Measurements from ENCODE around the gene DRAXIN.
A peak's percentile ranks its signal among the peaks of the same experiment; 100 is the strongest.

DRAXIN gene

GRCh38 chr1:11712285-11712684 lies 20.8 kb downstream of the DRAXIN start:
- no peak for DNase-seq

DNA sequence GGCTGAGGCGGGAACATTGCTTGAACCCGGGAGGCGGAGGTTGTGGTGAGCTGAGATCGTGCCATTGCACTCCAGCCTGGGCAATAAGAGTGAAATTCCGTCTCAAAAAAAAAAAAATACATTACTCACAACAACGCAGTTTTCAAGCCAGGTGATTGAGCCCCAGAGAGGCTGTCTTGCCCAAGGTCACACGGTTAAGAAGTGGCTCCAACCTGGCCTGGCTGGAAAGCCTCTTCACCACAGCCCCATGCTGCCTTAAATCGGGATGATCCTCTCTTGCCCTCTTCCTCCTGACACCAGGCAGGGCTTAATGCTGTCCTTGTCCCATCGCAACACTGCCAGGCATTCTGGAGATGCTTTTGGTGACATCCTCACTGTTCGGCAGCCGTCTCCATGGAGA lies 21.6 kb downstream of the DRAXIN start:
- DNase-seq, result no peak

- DNase-seq, result no peak
Measured at GRCh38 chr1:11714831-11715575, 23.5 kb downstream of the DRAXIN start.

DNA sequence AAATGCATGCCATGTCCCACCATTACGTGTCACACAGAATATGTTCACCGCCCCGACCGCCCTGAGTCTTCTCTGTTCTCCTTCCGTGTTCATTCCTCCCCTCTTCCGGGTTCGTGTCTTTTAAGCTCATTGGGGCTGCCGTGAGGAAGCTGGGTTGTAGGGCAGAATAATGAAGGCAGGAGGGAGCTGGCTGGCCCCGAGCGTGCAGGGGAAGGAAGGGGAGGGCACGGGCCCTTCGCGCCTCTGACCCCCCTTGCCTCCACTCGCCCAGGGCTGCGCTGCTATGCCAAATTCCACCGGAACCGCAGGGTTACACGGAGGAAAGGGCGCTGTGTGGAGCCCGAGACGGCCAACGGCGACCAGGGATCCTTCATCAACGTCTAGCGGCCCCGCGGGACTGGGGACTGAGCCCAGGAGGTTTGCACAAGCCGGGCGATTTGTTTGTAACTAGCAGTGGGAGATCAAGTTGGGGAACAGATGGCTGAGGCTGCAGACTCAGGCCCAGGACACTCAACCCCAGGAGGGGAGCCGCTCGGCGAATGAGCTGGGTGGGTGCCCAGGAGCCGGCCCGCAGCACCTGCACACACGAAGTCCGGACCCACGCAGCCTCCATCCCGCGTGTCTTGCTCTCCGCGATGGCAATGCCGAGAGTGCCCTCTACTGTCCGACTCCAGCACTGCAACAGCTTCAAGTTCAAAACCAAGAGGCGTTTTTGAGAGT lies 28.0 kb downstream of the DRAXIN start:
- peak; percentile 82 for DNase-seq

- DNase-seq, result no peak
Measured at GRCh38 chr1:11720033-11720376, 28.5 kb downstream of the DRAXIN start.

DNA sequence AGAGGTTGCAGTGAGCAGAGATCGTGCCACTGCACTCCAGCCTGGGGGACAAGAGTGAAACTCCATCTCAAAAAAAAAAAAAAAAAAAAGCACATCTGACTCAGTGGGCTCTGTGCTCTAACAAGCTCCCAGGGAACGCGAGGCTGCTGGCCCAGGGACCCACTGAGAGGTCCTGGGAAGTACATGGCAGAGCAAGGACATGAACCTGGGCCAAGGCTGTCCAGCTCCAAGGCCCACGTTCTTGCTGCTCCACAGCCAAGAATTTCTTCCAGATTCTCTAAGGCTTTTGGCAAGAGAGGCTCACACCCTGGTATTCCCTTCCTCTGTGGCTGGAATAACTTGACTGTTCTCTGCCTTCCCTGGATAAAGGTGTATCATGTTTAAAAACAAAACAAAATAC lies 29.0 kb downstream of the DRAXIN start:
- DNase-seq, result no peak

GRCh38 chr1:11721311-11721710 lies 29.8 kb downstream of the DRAXIN start:
- DNase-seq, result no peak

GRCh38 chr1:11722538-11722937 lies 31.0 kb downstream of the DRAXIN start:
- DNase-seq, result no peak

GRCh38 chr1:11725616-11726015 lies 34.1 kb downstream of the DRAXIN start:
- no peak for DNase-seq

- no peak for DNase-seq
Measured at GRCh38 chr1:11727119-11727518, 35.6 kb downstream of the DRAXIN start.

GRCh38 chr1:11728126-11728806 lies 36.8 kb downstream of the DRAXIN start:
- no peak for DNase-seq

DNA sequence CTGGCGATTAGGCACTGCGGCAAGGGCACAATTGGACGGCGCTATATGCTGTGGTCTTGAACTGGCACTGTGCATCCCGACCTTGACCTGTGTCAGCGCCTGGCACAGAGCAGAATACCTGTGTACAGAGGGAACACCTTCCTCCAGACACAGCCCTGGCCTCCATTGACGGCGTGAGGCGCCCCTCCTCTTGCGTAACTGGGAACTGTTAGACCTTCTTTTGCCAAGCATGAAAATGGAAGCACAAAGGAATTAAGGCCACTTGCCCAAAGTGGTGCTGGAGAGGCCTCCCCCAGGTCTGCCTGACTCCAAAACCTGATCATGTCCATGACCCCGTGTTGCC lies 37.6 kb downstream of the DRAXIN start:
- no peak for DNase-seq

DNA sequence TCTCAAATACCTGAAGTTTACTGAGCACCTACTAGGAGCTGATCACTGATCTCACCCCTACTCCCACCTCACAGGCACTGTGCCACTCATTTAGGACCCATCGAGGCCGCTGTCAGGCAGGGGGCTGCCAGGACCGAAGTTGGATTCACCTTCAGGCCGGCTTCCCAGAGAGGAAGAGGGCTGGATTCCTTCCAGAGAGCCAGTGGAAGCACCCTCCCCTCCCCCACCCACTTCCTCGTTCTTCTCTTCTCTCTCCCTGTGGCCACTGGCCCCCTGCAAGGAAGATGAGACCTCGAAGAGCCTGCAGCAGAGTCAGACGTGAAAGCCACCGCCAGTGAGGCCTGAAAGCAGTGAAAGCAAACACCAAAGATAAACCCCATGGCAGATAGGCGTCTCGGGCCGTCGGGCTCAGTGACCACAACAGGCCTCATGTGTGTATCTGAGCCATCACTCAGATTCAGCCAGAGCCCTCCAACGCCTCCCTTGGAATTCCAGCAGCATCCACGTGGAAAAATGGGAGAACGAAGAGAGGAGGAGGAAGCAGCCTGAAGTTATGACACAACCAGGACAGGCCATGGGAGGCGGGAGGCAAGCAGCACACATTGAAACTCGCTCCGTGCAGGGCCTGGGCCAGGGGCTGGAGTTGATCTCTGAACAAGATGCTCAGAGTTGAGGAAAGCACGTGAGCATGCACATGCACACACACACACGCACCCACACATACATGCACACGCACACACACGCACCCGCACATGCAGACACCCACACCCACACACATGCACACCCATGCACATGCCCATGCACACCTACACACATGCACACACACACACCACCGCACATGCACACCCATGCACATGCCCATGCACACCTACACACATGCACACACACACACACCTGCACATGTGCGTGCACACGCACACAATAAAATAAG lies 38.3 kb downstream of the DRAXIN start:
- no peak for DNase-seq

DNA sequence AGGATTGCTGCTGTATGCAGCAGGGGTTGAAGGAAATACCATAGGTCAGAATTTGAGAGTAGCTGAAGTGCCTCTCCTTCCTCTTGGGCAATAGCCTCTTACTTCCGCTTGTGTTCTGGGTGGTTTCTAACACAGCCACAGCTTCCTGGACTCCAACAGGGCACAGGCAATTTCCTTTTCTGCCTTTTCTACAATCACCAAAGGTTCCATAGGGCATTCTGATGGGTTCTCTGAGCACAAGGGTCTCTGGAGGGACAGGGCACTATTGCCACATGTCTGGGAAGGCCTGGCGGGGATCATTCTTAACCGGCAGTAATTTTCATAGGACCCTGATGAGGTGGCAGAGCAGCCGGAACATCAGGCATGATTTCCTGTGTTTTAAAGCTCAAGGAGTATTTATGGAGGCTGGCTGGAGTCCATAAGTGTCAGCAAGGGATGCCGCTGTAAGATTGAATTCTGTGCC lies 39.0 kb downstream of the DRAXIN start:
- peak; percentile 82 for DNase-seq

GRCh38 chr1:11731691-11732283 lies 40.3 kb downstream of the DRAXIN start:
- DNase-seq, result peak; percentile 23

GRCh38 chr1:11733306-11733705 lies 41.8 kb downstream of the DRAXIN start:
- no peak for DNase-seq

- DNase-seq, result no peak
Measured at GRCh38 chr1:11735531-11735853, 44.0 kb downstream of the DRAXIN start.

GRCh38 chr1:11735854-11736745 lies 44.6 kb downstream of the DRAXIN start, which contains the start of gene AGTRAP:
Gene AGTRAP (plus strand): TSS chr1:11736136. CDS start chr1:11736209, 73 bp downstream.
- peak; percentile 93 for DNase-seq

- DNase-seq, result peak; percentile 69
Measured at GRCh38 chr1:11736746-11737639, 45.5 kb downstream of the DRAXIN start.

GRCh38 chr1:11738096-11738495 lies 46.6 kb downstream of the DRAXIN start:
- no peak for DNase-seq

Measured in activated CD4-positive, alpha-beta T cell treated with anti-CD3 and anti-CD28 coated beads, Interleukin-10, Interleukin-2, amounts not matched to agents 100 ng/mL and 50 ng/mL, durations not matched to agents 16 hours and 8 hours (primary cell).